Gastrocnemius medialis (tissue), 4 donors: Measurements from ENCODE around the gene MYH16. TPM values are rescaled to one million over a fixed set of nuclear protein-coding genes. Genes with fewer than 3 reads are reported as not detected.
"Not testable (repeated sequence)": the region's sequence is repeated elsewhere in the genome, so short reads cannot be mapped to it uniquely, and the experiment has no call there.

Experiments
- ATAC-seq, 2 donors: fragments of 150-250 bp; one replicate each; pipeline ENCODE4 v1.9.1; 2016
- DNase-seq, 2 donors: peaks; one replicate each; pipeline ENCODE4 v3.0.0-alpha.2; 2019
- H3K27ac ChIP-seq, 4 donors: fragments of 200-600 bp; sonication (generic); 1 replicate in 1 of 4; 2 replicates in 3 of 4; pipeline ENCODE4 v1.5.1; 2016 to 2018; ENCODE audit warnings: mild to moderate bottlenecking in 2 of 4, moderate library complexity in 1 of 4
- H3K27me3 ChIP-seq, 3 donors: fragments of 200-600 bp; sonication (generic) in 2 of 3; 1 replicate in 1 of 3; 2 replicates in 2 of 3; pipeline versions ENCODE4 v1.5.1 to v1.6.0; 2016 to 2019; ENCODE audit warnings: mild to moderate bottlenecking in 1 of 3, moderate library complexity in 1 of 3
- H3K36me3 ChIP-seq, 2 donors: fragments of 200-600 bp; sonication (generic) in 1 of 2; one replicate each; pipeline ENCODE4 v1.5.1; 2017 to 2018
- H3K4me1 ChIP-seq, 2 donors: fragments of 200-600 bp; sonication (generic) in 1 of 2; one replicate each; pipeline ENCODE4 v1.5.1; 2016 to 2017; ENCODE audit warnings: mild to moderate bottlenecking in 2 of 2
- H3K4me3 ChIP-seq, 4 donors: fragments of 200-600 bp; sonication (generic) in 3 of 4; 1 replicate in 1 of 4; 2 replicates in 3 of 4; pipeline ENCODE4 v1.5.1; 2016 to 2019; ENCODE audit warnings: mild to moderate bottlenecking in 2 of 4
- H3K9me3 ChIP-seq, 3 donors: fragments of 200-600 bp; sonication (generic) in 2 of 3; 1 replicate in 1 of 3; 2 replicates in 2 of 3; pipeline ENCODE4 v1.5.1; 2016 to 2019
- POLR2A ChIP-seq, 2 donors: fragments of 450-650 bp; IDR thresholded peaks; one replicate each; pipeline ENCODE4 v1.6.1; 2017; ENCODE audit warnings: antibody characterized with exemption in 2 of 2, mild to moderate bottlenecking in 2 of 2, moderate library complexity in 2 of 2
- in situ Hi-C, 4 donors: fragments of 200-750 bp; cut with MboI; loops; one replicate each; pipeline versions ENCODE4 v1.15.0 to v1.8.0; 2017; ENCODE audit warnings: low sequenced_read_pairs in 4 of 4
- intact Hi-C: fragments of 100-400 bp; cut with DNase I; formaldehyde crosslinking; loops from one replicate; pipeline ENCODE4 v1.15.1; 2023; ENCODE audit warnings: low total_unique reads
- total RNA-seq, 4 donors: library from RNA; depleted of rRNA; stranded (reverse); fragments of >200 nt; gene quantifications; one replicate each; pipeline versions ENCODE4 v1.1.0 to v1.2.3, GENCODE V29; 2016
- TF ChIP-seq, protein P1 (sequence below), 5 experiments: fragments of 450-650 bp in 3 of 5; fragments of 200-600 bp in 2 of 5; sonication (generic) in 2 of 5; IDR thresholded peaks in 4 of 5; conservative IDR thresholded peaks in 1 of 5; 1 replicate in 4 of 5; 2 replicates in 1 of 5; pipeline ENCODE4 v1.5.1; 2016 to 2019; ENCODE audit warnings: antibody characterized with exemption in 5 of 5, mild to moderate bottlenecking in 3 of 5, moderate library complexity in 3 of 5

MYH16 gene
- total RNA-seq, 4 donors from 2014 or later = not detected

DNA sequence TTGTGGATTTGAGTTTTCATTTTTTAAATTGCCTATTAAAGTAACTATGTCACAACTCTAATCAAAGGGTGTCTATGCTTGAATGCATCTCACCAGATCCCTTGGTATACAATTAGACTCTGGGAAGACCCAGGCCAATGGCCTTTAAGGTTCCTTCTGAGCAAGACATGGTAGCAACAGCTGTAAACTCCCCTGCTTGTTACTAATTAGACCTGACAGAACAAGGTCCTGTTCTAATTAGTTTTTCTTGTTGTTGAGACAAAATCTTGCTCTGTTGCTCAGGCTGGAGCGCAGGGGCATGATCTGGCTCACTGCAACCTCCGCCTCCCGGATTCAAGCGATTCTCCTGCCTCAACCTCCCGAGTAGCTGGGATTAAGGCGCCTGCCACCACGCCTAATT lies 2.9 kb downstream of the MYH16 start:
- no peak for ATAC-seq

DNA sequence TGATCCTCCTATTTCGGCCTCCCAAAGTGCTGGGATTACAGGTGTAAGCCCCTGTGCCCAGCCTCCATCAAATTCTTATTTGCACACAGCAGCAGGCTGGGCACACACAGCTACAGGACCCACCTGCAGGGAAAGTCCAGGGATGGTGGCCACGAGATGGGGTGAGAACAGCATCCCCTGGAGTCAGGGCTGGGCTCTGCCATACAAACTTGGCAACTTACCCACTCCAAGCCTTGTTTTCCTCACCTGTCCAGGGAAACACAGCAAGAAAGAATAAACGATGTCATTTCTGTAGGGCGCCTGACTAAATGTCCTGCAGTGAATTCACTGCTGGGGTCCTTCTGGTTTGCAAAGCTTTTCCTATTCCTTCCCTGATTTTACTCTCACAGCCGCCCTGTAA lies 5.5 kb downstream of the MYH16 start:
- no peak for TF ChIP-seq POLR2A (IDR thresholded peaks at IDR 0.05)
- TF ChIP-seq, protein P1, sequence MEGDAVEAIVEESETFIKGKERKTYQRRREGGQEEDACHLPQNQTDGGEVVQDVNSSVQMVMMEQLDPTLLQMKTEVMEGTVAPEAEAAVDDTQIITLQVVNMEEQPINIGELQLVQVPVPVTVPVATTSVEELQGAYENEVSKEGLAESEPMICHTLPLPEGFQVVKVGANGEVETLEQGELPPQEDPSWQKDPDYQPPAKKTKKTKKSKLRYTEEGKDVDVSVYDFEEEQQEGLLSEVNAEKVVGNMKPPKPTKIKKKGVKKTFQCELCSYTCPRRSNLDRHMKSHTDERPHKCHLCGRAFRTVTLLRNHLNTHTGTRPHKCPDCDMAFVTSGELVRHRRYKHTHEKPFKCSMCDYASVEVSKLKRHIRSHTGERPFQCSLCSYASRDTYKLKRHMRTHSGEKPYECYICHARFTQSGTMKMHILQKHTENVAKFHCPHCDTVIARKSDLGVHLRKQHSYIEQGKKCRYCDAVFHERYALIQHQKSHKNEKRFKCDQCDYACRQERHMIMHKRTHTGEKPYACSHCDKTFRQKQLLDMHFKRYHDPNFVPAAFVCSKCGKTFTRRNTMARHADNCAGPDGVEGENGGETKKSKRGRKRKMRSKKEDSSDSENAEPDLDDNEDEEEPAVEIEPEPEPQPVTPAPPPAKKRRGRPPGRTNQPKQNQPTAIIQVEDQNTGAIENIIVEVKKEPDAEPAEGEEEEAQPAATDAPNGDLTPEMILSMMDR (IDR thresholded peaks at IDR 0.05 in 4 of 5, conservative IDR thresholded peaks at IDR 0.05 in 1 of 5) = no peak
- Histone ChIP-seq H3K27me3 (no peaks in the 10 kb centered on the region), H3K27ac (no peak overlapping the region), H3K9me3 (no peaks in the 10 kb centered on the region), H3K4me3 (no peak overlapping the region), H3K4me1 (no peaks in the 10 kb centered on the region), H3K36me3 (no peaks in the 10 kb centered on the region)
- in situ Hi-C loops (no loop called here), intact Hi-C loops (loop anchor here (10.0 kb wide), 1 partner anchor 103 kb away; no protein-coding TSS in a partner anchor)
- DNase-seq (no peak), ATAC-seq (no peak)

More for the DNA sequence above, 2.9 kb downstream of the MYH16 start:
- DNase-seq = no peak
- Histone ChIP-seq H3K36me3 (no peaks in the 10 kb centered on the region), H3K4me3 (no peak overlapping the region), H3K27me3 (no peaks in the 10 kb centered on the region), H3K27ac (no peak overlapping the region), H3K4me1 (no peaks in the 10 kb centered on the region), H3K9me3 (no peaks in the 10 kb centered on the region)
- in situ Hi-C loops = no loop called here
- no peak for TF ChIP-seq POLR2A (IDR thresholded peaks at IDR 0.05)
- TF ChIP-seq, protein P1 (IDR thresholded peaks at IDR 0.05 in 4 of 5, conservative IDR thresholded peaks at IDR 0.05 in 1 of 5) = no peak
- intact Hi-C loops = loop anchor here (10.0 kb wide), 1 partner anchor 101 kb away; no protein-coding TSS in a partner anchor

DNA sequence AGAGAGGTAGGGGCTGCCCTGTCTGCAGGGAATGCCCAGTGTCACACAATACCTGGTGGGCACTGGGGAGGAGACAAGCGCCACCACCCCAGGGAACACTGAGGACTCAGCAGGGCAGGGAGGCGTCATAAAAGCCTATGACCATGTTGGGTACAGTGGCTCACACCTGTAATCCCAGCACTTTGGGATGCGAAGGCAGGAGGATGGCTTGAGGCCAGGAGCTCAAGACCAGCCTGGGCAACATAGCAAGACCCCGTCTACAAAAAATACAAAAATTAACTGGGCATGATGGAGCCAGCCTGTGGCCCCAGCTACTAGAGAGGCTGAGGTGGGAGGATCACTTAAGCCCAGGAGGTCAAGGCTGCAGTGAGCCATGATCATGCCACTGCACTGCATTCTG lies 11.5 kb downstream of the MYH16 start:
- in situ Hi-C loops, H3K36me3 ChIP-seq, H3K27me3 ChIP-seq, H3K27ac ChIP-seq, H3K9me3 ChIP-seq, intact Hi-C loops, H3K4me3 ChIP-seq, ATAC-seq, H3K4me1 ChIP-seq, DNase-seq: not testable (repeated sequence)

DNA sequence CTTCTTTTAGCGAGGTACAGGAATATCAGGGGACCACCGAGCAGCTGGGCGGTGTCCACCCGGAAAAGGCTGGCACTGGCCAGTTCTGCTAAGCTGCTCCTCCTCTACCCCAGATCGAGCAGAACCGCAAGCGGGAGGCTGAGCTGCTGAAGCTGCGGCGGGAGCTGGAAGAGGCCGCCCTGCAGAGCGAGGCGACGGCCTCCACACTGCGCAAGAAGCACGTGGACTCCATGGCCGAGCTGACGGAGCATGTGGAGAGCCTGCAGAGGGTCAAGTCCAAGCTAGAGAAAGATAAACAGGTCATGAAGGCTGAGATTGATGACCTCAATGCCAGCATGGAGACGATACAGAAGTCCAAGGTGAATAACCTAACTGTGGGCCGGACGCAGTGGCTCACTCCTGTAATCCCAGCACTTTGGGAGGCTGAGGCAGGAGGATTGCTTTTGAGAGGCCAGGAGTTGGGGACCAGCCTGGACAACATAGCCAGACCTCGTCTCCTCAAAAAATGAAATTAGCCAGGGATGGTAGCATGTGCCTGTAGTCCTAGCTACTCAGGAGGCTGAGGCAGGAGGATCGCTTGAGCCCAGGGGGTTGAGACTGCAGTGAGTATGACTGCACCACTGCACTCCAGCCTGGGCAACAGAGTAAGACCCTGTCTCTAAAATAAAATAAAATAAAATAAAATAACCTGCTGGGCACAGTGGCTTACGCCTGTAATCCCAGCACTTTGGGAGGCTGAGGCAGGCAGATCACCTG lies 15.3 kb downstream of the MYH16 start:
- Histone ChIP-seq H3K4me3 (no peak overlapping the region), H3K9me3 (no peaks in the 10 kb centered on the region), H3K4me1 (no peaks in the 10 kb centered on the region), H3K27me3 (no peaks in the 10 kb centered on the region), H3K36me3 (no peaks in the 10 kb centered on the region), H3K27ac (no peak overlapping the region)
- TF ChIP-seq, protein P1 (IDR thresholded peaks at IDR 0.05 in 4 of 5, conservative IDR thresholded peaks at IDR 0.05 in 1 of 5) = no peak
- no peak for TF ChIP-seq POLR2A (IDR thresholded peaks at IDR 0.05)
- in situ Hi-C loops (no loop called here), intact Hi-C loops (no loop called here)
- ATAC-seq (no peak), DNase-seq (no peak)

DNA sequence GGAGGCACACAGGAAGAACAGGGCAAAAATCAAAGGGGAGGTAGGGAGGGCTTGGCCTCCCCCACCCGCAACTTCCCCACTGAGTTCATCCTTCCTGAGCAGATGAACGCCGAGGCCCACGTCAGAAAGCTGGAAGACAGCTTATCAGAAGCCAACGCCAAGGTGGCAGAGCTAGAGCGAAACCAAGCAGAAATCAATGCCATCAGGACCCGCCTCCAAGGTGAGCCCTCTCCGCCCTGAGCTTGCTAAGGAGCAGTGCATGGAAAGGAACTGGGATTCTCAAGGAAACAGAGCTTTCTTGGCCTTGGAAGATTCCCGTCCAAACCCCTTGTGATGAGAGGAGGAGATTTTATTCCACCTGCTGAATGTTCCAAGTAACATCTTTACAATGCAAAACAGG lies 16.5 kb downstream of the MYH16 start:
- TF ChIP-seq, protein P1 (IDR thresholded peaks at IDR 0.05 in 4 of 5, conservative IDR thresholded peaks at IDR 0.05 in 1 of 5) = no peak
- TF ChIP-seq POLR2A (IDR thresholded peaks at IDR 0.05) = no peak
- no peak overlapping the region for H3K4me3 ChIP-seq
- H3K4me1 ChIP-seq = no peaks in the 10 kb centered on the region
- DNase-seq (no peak), ATAC-seq (no peak)
- no peaks in the 10 kb centered on the region for H3K27me3 ChIP-seq
- intact Hi-C loops (no loop called here), in situ Hi-C loops (no loop called here)
- no peaks in the 10 kb centered on the region for H3K9me3 ChIP-seq
- H3K36me3 ChIP-seq = no peaks in the 10 kb centered on the region
- no peak overlapping the region for H3K27ac ChIP-seq

DNA sequence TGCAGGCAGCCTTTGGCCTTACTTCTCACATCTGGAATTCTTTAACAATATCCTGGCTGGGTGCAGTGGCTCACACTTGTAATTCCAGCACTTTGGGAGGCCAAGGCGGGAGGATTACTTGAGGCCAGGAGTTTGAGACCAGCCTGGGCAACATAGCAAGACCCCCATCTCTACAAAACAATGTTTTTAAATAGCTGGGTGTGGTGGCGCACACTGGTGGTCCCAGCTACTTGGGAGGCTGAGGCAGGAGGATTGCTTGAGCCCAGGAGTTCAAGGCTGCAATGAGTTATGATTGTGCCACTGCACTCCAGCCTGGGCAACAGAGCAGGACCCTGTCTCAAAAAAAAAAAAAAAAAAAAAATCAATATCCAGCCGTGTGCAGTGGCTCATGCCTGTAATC lies 17.5 kb downstream of the MYH16 start:
- H3K4me3 ChIP-seq, intact Hi-C loops, H3K9me3 ChIP-seq, H3K4me1 ChIP-seq, DNase-seq, H3K36me3 ChIP-seq, in situ Hi-C loops, ATAC-seq, H3K27ac ChIP-seq, H3K27me3 ChIP-seq: not testable (repeated sequence)
